Stimulated activated CD8-positive, alpha-beta memory T cell treated with anti-CD3 and anti-CD28 coated beads, Interleukin-4, amount 100 ng/mL, for 1 hour (primary cell): ENCODE results near the gene HBEGF.
"Not testable (repeated sequence)": the region's sequence is repeated elsewhere in the genome, so short reads cannot be mapped to it uniquely, and the experiment has no call there.

Experiments
- DNase-seq, 2 donors: peaks; one replicate each; pipeline ENCODE4 v3.0.0-alpha.2; 2020; ENCODE audit warnings: low read depth in 2 of 2, low spot score in 1 of 2

The HBEGF gene

DNA sequence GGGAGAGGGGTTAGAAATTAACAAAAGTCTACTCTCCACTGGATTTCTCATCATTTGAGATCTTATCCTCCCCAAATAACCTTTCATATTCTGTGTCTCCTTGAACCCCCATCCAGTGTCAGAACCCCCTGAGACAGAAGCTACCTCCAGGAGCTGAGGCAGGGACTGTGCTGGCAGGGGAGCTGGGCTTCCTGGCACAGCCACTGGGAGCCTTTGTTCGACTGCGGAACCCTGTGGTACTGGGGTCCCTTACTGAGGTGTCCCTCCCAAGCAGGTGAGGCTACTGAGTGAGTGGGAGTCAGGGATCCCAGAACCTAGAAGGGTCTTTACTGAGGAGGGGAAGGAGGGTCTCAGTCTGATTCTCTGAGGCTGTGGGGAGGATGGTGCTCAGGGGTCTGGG, 15.5 kb upstream of the HBEGF start:
- no peak for DNase-seq

DNA sequence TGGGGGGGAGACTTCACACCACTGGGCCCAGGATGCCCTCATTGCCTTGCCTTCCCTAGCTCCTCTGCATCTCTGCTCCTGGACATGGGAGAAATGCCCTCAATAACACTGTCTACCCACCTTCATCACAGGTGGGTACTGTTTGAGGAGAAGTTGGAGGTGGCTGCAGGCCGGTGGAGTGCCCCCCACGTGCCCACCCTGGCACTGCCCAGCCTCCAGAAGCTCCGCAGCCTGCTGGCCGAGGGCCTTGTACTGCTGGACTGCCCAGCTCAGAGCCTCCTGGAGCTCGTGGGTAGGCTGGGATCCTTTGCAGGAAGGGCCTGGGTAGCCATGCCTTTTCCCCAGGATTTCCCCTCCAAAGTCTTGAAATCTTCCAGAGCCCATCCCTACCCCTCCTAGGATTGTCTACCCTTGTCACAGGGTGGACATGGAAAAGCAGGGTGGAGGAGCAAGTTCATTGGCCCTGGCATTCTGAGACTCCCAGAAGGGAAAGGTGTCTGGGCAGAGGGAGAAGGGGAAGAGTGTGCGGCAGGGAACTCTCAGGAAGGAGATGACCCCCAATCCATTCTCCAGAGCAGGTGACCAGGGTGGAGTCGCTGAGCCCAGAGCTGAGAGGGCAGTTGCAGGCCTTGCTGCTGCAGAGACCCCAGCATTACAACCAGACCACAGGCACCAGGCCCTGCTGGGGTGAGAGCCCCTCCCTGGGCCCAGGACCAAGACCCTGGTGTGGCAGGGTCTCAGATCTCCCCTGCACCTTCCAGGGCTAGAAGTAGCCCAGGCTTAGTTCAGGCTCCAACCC, 14.5 kb upstream of the HBEGF start:
- DNase-seq = no peak

DNA sequence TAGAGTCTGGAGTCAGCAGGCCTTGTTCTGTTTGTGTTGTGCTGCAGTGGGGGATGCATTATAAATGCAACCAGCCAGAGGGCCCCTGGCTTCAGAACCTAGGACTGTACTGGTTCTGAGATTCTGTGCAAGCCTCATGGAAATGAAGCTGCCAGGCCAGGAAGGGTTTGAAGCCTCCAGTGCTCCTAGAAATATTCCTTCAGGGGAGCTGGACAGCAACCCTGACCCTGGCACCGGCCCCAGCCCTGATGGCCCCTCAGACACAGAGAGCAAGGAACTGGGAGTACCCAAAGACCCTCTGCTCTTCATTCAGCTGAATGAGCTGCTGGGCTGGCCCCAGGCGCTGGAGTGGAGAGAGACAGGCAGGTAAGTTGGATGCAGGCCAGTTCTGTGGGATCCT, 13.7 kb upstream of the HBEGF start, which contains the start of gene SLC4A9:
SLC4A9 (plus strand) TSS at position 94 of the 400 bp plus-strand sequence; CDS start at position 137, 43 bp downstream.
- no peak for DNase-seq

DNA sequence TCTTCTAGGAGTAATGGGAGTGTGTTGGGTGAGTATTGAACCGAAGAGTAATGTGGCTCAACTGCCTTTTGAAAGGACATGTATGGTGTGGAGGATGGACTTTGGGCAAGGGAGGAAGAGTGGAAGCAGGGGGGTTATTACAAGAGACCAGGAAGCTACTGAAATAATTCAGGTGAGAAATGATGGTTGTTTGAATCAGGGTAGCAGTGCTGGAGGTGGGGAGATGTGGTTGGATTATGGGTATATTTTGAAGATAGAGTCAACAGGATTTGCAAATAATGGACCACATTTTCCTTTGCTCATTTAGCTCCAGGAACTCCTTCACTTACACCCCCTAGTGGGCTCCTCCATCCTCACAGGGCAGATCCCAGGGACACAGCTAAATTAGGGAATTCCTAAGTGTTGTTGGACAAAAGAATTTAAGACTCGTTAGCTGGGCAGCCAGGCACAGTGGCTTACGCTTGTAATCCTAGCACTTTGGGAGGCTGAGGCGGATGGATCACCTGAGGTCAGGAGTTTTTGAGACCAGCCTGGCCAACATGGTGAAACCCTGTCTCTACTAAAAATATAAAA, 12.4 kb upstream of the HBEGF start:
- no peak for DNase-seq

DNA sequence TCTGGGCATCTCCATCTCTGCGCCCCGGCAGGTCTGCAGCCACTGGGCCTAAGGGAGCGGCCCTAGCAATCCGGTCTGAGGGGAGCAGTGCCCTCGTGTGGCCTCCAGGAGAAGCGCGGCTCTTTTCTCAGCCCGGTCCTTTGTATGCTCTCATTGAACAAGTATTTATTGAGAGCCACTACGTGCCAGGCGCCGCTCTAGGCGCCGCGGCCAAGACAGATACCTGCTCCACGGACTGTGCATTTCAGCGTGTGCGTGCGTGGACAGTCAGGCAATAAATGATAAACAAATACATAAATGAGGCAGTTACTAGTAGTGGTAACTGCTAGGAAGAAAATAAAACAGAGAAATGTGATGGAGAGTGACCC, 11.3 kb upstream of the HBEGF start:
- peak; percentile 32 to 51 for DNase-seq

DNA sequence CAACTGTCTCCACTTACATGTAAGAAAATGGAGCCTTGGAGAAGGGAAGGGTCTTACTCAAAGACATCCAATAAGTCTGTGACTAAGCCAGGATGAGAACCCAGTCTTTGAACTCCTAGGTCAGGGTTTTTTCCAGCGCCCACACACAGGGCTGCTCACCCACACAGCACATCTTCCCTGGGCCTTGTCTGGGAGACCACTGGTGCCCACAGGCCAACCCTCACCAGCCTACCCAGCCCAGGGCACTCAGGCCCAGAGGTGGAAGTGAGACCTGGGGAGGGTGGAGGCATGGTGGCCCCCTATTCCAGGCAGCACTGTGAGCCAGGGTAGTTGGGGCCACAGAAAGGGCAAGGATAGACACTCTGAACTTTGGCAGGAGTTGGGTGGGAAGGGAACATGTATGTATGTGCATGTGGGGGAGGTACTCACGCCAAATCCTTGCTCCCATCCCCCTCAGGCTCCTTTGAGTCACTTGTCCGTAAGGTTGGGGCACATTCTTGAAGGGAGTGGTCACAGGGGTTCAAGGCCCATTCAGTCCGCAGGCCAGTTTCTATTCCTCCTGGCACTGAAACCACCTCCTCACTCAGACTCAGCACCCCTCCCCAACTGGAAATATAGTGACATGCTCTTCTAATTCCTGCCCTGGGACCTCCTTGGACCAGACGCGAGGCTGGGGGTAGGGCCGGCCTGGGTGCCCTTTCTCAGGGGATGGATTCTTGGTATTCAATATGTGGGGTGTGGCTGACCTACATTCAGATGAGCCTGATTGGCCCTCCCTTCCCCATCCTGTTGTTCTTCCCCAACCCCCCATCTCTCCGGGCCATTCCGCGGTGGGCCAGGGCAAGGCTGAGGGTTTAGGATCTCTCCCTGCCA, 10.7 kb upstream of the HBEGF start:
- DNase-seq = no peak

DNA sequence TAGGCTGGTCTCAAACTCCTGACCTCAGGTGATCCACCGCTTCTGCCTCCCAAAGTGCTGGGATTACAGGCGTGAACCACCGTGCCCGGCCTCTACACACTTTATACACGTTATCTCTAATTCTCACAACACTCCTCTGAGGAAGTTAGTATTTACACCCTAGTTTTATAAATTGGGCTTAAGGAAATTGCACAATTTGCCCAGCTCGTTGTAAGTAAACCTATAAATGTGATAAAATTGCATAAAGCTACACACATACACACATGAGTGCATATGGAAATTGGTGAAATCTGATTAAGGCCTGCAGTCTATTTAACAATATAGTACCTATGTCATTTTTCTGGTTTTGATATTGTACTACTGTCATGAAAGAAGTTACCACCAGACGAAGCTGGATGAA, 9.1 kb upstream of the HBEGF start:
- no peak for DNase-seq

DNA sequence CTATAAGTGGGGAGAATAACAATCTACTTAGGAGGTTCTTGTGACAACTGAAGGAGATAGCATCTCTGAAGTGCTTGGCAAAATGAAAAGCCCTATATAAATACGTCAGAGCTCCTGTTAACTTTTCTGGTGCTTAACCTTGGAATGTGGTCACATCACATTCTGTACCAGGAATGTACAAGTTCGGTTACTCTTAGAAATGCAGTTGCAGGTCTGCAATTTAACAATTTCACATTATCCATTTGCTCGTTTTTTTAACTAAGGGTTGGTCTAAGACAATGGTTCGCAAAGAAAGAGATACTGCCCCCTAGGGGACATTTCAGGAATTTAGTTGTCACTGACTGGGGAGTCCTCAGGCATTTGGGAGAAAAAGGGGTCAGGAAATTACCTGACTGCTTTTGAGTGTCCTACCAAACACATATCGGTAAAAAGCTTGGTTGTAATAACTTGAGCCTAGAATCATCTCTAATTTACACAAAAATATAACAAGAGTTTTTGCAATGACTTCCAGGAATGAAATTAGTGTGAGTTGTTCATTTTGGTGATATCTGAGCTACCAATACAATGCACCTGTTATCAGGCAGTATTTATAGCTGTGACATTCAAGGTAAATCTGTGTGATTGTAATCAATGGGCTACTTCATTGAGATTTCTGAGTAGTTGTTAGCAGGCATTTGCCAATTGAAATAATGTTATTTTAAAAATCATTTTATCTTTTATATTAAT, 5.4 kb upstream of the HBEGF start:
- peak in 1 of 2 donors; percentile 16 for DNase-seq

DNA sequence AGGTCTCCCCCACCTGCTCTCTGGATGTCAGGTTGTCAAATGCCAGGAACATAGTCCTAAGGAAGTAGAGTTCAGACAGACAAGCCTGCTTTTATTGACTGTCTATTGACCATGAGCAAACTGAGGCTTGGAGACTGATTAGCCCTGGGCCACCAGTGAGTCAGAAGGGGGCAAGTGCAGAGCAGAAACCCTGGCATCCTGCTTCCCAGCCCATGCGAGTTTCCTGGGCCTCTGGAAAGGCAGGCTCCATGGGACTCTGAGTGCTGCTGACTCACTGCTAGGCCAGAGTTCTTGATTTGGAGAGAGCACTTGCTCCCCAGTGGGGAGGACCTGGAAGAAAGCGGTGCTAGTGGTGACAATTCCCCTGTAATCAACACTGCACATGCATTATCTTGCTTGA, 2.8 kb upstream of the HBEGF start:
- DNase-seq = no peak

DNA sequence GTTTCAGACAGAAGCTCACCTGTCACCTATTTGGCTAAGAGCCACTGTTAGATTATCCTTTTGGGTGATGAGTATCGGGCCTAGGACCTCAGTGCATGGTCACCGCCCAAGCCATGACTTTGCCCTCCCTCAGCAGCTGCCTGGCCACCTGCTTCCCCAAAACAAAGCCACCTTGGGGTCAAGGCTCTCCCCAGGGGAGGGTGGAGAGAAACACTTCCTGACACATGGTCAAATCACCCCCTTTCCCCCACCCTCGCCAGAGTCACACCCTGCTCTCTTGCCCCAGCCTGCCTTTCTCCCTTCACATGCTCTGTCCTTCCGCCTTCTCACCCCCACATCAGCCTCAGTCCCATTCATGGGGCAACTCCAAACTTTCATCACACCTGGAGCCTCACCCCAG, 1.7 kb upstream of the HBEGF start:
- DNase-seq = no peak

DNA sequence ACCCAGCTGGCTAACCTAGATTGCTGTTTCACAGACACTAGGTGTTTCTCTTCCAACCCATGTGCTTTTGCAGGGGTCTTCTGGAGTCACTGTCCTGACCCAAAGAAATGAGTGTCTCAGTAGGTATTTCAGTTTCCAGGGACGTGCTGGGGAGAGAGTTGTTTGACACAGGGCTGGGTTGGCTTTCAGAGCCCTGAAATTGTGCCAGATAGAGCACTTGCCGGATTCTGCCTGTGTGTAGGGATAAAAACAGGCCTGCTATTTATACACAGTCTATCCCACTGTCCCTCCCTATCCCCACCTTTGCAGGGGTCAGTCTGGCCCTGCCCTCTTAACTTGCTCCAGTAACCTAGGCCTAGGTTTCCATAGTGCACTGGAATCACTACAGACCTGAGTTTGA, 957 bp upstream of the HBEGF start:
- DNase-seq = no peak

DNA sequence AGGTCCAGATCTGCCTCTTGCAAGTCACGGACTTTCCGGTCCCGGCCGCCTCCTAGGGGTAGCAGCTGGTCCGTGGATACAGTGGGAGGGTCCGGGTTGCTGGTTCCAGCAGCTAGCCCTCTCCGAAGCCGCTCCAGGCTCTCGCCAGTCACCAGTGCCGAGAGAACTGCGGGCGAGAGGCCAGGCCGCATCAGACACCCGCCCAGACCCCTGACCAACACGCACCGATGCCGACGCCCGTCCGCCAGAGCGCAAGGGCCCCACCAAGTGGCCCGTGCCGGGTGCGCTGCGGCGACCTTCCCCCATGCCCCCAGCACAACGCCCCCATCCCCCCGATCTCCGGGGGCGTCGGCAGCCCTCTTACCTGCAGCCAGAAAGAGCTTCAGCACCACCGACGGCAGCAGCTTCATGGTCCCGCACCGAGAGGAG, 470 bp downstream of the HBEGF start:
- DNase-seq = no peak

DNA sequence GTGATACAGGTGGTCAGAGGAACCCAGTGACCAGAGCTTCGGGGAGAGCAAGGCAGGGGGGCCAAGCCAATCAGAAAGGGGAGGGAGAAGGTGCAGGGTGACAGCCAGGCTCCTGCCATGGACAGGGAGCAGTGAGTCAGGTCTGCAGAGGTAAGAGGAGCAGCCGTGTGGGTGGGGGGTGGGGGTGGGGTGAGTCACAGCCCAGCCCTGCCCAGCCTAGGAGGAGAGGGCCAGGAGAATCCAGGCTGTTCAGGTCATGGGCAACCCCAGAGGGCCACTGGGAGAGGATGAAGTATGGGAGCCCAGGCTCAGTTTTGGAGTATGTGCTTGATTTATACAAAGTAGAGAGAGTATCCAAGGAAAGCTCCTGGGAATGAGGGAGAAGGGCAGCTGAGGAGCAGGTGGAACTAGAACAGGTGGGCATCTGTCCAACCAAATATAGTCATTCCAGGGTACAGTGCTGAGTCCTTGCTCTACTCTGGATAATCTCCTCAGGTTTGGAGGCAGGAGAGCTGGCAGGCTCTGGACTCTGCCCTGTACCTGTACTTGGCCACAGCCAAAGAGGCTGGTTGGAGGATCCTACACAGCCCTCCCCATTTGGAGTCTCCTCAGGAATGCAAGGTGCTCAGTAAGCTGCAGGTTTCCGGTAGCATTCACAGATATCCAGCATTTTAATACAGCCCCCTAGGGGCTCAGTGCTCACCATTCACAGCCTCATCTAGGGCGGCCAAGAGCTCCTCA, 1.6 kb downstream of the HBEGF start:
- no peak for DNase-seq

DNA sequence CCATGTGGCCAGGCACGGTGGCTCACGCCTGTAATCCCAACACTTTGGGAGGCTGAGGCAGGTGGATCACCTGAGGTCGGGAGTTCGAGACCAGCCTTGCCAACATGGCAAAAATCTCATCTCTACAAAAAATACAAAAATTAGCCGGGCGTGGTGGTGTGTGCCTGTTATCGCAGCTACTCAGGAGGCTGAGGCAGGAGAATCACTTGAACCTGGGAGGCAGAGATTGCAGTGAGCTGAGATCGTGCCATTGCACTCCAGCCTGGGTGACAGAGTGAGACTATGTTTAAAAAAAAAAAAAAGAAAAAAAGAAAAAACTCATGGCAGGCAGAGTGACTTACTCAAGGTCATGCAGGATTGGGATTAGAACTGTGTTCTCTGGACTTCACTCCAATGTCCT, 2.6 kb downstream of the HBEGF start:
- DNase-seq = not testable (repeated sequence)

DNA sequence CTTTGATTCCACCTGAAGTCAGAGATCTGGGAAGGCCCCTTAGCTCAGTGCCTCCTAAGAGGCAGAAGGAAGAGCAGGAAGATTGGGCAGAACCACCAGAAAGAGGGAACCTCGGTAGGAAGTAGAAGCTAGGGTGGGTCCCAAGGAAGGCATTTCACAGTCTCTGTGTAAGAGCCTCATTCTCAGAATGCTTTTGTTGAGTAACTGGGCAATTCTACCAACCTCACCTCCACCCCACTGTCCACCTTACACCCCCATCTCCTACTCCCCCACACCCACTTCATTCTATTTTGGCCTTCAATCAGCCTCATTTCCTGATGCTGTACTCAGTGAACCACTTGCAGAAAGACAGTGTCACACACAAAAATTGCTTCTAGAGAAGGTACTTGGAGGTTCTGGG, 3.5 kb downstream of the HBEGF start:
- no peak for DNase-seq

DNA sequence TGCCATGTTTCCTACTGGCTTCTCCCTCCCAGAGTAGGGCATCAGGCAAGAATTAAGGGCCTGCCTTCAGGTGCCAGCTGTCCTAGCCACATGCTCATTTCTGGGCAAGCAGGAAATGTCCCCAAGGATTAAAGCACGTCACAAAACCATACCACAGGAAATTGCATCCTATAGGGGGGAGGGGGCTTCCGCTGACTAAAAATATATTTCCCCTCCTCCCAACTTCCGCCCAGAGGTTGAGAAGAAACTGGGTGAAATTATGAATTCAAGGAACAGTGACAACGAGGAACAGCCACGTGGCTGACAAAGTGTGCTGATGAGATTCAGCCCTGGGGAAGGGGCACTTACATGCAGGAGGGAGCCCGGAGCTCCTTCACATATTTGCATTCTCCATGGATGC, 4.1 kb downstream of the HBEGF start:
- no peak for DNase-seq

DNA sequence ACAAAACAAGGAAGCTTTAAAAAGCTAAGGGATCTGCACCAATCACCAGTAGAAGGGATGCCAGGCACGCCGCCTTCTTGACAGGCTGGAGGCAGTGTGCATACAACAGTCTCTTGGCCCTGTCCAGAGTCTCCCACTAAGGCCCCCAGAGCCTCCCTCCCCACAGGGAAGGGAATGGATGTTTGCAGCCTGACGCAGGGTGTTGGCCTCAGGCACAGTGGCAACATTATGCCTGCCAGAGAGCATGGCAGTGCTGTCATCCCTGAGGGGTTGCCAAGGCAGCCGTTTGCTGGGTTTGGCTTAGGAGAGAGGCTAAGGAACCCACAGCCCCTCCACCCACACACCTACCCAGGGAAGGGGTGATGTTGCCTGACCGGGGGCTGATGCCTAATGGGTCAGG, 4.8 kb downstream of the HBEGF start:
- no peak for DNase-seq

DNA sequence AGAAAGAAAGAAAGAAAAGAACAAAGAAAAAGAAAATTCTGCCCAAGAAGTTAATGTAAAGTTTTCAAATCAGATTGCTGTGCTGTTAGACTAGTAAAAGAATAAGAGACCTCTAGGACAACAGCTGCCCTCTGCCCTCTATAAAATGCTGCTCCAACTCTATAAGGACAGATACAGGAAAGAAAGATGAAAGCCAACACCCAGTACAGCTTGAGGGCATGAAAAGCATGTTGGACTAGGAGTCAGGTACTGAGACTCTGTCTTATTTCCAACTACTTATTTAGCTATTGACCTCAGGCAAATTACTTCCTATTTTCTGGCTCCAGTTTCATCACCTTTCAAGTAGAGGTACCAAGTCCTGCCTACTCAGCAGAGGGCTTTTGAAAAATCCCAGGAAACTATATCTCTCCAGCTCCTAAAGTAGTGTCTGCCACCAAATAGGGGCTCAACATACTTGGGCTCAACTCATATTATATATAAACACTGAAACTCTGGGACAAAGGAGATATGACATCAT, 5.7 kb downstream of the HBEGF start:
- no peak for DNase-seq

DNA sequence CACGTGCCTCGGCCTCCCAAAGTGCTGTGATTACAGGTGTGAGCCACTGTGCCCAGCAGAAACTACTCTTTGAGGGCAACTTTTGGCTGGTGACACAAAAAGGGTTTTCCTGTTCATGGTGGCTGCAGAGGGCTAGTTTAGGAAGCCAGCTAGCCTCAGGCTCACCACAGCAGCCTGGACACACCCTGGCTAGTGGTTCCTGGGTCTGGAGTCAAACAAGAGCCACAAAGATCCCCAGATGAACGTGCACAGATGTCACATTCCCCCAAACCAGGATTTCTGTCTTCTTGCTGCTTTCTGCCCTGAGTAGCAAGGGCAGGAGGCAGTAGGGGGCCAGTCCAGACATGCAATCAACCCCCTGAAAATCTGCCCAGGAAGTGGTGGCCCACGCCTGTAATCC, 6.8 kb downstream of the HBEGF start:
- DNase-seq = no peak

DNA sequence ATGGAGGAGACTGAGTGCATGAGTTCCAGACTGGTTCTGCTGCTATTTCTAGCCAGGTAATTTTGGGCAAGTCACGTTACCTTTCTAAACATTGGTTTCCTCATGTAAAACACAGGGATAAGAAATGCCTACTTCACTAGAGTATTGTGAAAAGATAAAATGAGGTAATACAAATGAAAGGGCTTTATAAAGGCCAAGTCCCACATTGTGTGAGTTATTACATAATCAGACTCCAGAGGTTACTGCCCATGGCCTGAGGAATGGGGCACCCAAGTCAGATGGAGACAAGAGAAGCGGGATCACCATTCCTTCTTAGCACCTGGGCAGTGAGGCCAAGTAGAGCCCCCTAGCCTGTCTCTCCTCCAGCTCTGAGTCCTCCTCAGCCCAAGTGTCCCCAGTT, 7.5 kb downstream of the HBEGF start:
- DNase-seq = no peak
